Chondrocyte (in vitro differentiated cells): ENCODE results near the gene STAT6. TPM values are rescaled to one million over a fixed set of nuclear protein-coding genes. Genes with fewer than 3 reads are reported as not detected.

Source experiments
- DNase-seq: peaks from one replicate; pipeline ENCODE4 v3.0.0; 2021; ENCODE audit warnings: mixed read lengths, low spot score
- H3K27ac Mint-ChIP-seq: one replicate; pipeline ENCODE4 v1.8.0; 2021; ENCODE audit warnings: mild to moderate bottlenecking, moderate library complexity, mixed read lengths; ENCODE audit not compliant: unreplicated experiment
- H3K27me3 Mint-ChIP-seq: 2 replicates; pipeline ENCODE4 v1.8.0; 2021; ENCODE audit warnings: low read depth, mixed read lengths
- H3K36me3 Mint-ChIP-seq: 2 replicates; pipeline ENCODE4 v1.8.0; 2021; ENCODE audit warnings: low read depth, mixed read lengths
- H3K4me1 Mint-ChIP-seq: 2 replicates; pipeline ENCODE4 v1.8.0; 2021; ENCODE audit warnings: low read depth, mild to moderate bottlenecking, mixed read lengths
- H3K4me3 Mint-ChIP-seq: one replicate; pipeline ENCODE4 v1.8.0; 2021; ENCODE audit warnings: mild to moderate bottlenecking, moderate library complexity, mixed read lengths; ENCODE audit not compliant: unreplicated experiment
- H3K9me3 Mint-ChIP-seq: 2 replicates; pipeline ENCODE4 v1.8.0; 2021; ENCODE audit warnings: low read depth, mixed read lengths
- total RNA-seq: library from RNA; stranded (reverse); gene quantifications from 3 replicates; pipeline ENCODE4 v1.2.1, GENCODE V29; 2021
- TF ChIP-seq, protein P1 (sequence below): fragments of 200-600 bp; sonication (generic); IDR thresholded peaks from 2 replicates; pipeline ENCODE4 v1.5.0; 2021; ENCODE audit warnings: antibody characterized with exemption, mild to moderate bottlenecking, moderate library complexity

The STAT6 gene
- total RNA-seq, 1 donor from 2014 or later: 89.4 TPM

DNA sequence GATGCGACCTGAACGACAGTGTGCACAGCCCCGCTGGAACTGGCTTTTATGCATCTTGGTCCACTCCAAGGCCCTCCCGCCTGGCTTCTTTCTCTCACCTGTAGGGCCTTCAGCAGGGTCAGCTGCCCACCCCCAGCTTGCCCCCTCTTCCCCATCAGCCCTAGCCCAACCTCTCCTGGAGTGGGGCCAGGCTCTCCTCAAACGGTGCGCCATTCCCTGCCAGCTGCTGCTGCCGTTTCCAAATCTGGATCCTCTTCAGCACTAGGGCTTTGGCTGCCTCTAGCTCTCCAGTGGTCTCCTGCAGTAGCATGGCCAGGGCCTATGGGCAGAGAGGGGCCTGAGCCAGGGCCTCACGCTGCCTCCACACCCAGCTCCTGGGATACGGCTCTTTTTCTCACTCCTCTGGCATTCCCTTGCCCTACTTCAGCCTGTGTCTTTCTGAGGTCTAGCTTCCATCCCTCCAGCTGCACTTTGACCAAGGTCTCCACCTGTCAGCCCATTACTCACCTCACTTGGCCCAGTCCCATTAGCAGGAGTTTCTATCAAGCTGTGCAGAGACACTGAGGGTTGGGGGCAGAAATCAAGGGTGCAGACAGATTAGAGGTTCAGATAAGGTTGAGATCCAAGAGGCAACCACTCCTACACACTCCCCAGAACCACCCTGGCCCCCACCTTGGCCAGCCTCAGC, 5.0 kb downstream of the STAT6 start:
- peaks cover 25% of the 10 kb centered on the region for H3K4me1 Mint-ChIP-seq
- no peak for DNase-seq
- no peaks in the 10 kb centered on the region for H3K27me3 Mint-ChIP-seq
- H3K36me3 Mint-ChIP-seq: peaks cover 23% of the 10 kb centered on the region
- no peaks in the 10 kb centered on the region for H3K9me3 Mint-ChIP-seq
- H3K27ac Mint-ChIP-seq: no peak overlapping the region
- TF ChIP-seq, protein P1, sequence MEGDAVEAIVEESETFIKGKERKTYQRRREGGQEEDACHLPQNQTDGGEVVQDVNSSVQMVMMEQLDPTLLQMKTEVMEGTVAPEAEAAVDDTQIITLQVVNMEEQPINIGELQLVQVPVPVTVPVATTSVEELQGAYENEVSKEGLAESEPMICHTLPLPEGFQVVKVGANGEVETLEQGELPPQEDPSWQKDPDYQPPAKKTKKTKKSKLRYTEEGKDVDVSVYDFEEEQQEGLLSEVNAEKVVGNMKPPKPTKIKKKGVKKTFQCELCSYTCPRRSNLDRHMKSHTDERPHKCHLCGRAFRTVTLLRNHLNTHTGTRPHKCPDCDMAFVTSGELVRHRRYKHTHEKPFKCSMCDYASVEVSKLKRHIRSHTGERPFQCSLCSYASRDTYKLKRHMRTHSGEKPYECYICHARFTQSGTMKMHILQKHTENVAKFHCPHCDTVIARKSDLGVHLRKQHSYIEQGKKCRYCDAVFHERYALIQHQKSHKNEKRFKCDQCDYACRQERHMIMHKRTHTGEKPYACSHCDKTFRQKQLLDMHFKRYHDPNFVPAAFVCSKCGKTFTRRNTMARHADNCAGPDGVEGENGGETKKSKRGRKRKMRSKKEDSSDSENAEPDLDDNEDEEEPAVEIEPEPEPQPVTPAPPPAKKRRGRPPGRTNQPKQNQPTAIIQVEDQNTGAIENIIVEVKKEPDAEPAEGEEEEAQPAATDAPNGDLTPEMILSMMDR: no peak
- no peak overlapping the region for H3K4me3 Mint-ChIP-seq

DNA sequence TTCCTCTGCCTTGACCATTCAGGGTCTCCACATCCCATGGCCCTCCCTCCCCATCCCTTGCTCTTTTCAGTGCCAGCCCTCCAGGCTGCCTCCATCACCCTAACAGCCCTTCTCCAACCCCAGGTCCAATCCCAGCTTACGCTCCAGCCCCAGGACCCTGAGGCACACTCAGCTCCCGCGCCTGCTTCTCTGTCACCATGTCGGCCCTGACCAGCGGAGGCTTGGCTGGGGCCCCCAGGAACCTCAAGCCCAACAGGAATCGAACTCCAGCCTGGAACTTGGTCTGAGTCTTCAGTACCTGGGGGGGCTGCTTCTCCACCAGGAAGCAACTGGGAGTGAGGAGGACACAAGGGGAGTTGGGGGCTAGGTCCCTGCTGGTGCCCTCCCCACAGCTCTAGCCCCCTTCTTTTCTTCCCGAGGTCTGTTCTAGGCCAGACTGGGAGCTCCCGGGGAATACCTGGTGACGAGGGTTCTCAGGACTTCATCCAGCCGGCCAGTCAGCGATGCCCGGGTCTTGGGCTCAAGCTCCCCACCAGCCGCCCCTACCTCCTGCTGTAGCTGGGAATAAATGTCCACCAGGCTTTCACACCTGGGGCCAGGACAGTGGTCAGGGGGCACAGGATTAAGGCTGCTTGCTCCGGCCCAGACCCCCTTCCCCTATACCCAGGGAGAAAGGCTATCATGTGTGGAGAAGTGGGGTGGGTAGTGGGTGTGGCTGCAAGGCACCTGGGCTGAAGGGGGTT, 6.0 kb downstream of the STAT6 start:
- Mint-ChIP-seq H3K36me3 (peaks cover 23% of the 10 kb centered on the region), H3K4me3 (no peak overlapping the region), H3K9me3 (no peaks in the 10 kb centered on the region), H3K27ac (no peak overlapping the region), H3K27me3 (no peaks in the 10 kb centered on the region), H3K4me1 (peaks cover 21% of the 10 kb centered on the region)
- TF ChIP-seq, protein P1: no peak
- DNase-seq: no peak

DNA sequence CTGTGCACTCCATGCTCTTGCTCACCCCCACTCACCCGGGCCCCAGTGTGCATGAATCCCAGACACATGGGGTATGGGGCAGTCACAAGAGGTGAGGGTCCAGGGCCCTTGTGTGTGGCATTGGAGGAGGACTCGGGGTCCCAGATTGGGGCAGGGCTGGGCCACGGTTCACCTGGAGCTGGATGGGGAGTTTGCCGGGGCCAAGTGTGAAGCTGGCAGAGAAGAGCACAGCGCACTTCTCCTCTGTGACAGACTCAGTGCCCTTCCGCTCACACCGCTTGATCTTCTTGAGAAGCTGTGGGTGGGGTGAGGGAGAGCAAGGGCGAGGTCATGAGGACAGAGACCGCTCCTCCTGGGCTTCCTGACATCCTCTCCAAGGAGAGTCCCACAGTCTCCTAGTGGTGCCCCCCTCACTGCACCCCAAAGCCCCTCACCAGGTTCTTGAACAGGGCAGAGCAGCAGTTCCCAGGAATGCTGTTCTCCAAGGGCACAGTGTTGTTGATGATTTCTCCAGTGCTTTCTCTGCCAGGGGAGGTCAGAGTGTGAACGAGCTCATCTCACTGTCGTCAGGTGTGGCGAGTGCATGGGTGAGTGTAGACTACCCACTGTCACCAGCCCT, 6.8 kb downstream of the STAT6 start:
- H3K27ac Mint-ChIP-seq: no peak overlapping the region
- peaks cover 13% of the 10 kb centered on the region for H3K4me1 Mint-ChIP-seq
- no peaks in the 10 kb centered on the region for H3K27me3 Mint-ChIP-seq
- H3K36me3 Mint-ChIP-seq: peaks cover 24% of the 10 kb centered on the region
- no peak for DNase-seq
- H3K4me3 Mint-ChIP-seq: no peak overlapping the region
- no peaks in the 10 kb centered on the region for H3K9me3 Mint-ChIP-seq
- TF ChIP-seq, protein P1: no peak

DNA sequence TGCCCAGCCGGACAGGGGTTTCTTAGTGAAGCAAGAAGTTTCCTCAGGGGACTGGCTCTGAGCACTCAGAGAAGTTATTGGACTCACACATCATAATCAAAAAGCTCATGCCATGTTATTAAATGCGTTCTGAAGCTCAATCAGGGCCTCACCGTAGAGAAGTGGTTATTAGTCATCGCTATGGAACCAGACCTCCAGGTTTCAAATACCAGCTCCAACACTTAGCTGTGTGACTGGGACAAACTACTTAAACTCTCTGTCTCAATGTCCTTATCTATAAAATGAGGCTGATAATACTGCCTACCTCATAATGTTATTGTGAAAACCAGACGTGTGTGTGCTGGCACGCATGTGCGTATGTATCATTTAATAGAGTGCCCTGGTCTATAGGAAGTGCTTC, 7.3 kb downstream of the STAT6 start:
- H3K4me1 Mint-ChIP-seq: peaks cover 11% of the 10 kb centered on the region
- TF ChIP-seq, protein P1: no peak
- no peak overlapping the region for H3K4me3 Mint-ChIP-seq
- no peaks in the 10 kb centered on the region for H3K27me3 Mint-ChIP-seq
- peaks cover 26% of the 10 kb centered on the region for H3K36me3 Mint-ChIP-seq
- DNase-seq: no peak
- H3K27ac Mint-ChIP-seq: no peak overlapping the region
- H3K9me3 Mint-ChIP-seq: no peaks in the 10 kb centered on the region

DNA sequence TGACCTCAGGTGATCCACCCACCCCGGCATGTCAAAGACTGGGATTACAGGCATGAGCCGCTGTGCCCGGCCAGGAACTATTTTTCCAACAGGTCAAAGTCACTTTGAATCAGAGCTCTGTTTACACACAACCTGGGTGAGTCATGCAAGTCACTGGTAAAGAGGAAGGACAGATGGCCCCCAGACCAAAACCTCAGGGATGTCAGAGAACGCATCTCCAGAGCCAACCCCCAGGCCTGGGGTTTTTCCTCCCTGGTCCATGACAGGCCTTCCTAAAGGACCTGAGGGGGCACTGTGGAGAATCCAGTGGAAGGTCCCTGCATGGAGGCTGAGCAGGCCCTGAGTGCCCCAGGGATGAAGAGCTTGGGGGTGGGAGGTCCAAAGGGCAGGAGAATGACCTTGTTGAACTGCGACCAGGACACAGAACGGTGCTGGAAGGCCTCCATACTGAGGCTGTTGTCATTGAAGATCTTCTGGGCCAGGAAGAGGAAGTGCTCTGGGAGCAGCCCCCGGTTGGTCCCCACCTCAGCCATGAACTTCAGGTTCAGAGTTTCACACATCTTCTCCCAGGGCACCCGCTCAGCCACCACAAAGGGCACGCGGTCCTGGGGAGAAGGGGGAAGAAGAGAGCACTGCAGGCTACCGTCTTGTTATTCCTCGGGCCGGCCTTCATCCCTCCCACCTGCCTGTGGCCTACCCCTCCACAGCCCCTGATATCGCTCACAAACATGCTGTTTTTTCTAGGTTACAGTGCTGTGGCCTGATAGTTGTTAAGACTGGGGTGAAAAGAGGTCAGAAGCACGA, 9.1 kb downstream of the STAT6 start:
- H3K27me3 Mint-ChIP-seq: no peaks in the 10 kb centered on the region
- TF ChIP-seq, protein P1: no peak
- H3K4me1 Mint-ChIP-seq: no peaks in the 10 kb centered on the region
- H3K9me3 Mint-ChIP-seq: no peaks in the 10 kb centered on the region
- DNase-seq: no peak
- peaks cover 23% of the 10 kb centered on the region for H3K36me3 Mint-ChIP-seq
- no peak overlapping the region for H3K4me3 Mint-ChIP-seq
- H3K27ac Mint-ChIP-seq: peak overlapping the region; percentile 49
